RWPE2 (cell line): ENCODE data around the gene FNDC4.

Experiments used
- ATAC-seq: fragments of 200-7000 bp; cut with Tn5 transposase; 3 replicates; pipeline ENCODE4 v1.9.1; 2021; ENCODE audit warnings: low read depth
- DNase-seq: peaks from one replicate; pipeline ENCODE4 v3.0.0-alpha.2; 2020; ENCODE audit warnings: low spot score
- H3K27ac ChIP-seq: fragments of 450-650 bp; 2 replicates; pipeline ENCODE4 v1.5.1; 2017; ENCODE audit warnings: mild to moderate bottlenecking; ENCODE audit not compliant: poor library complexity, severe bottlenecking
- H3K27me3 ChIP-seq: fragments of 250-450 bp; sonication (Bioruptor Pico); 2 replicates; pipeline ENCODE4 v1.5.1; 2021; ENCODE audit warnings: mild to moderate bottlenecking, moderate library complexity; ENCODE audit not compliant: insufficient read depth, poor library complexity, severe bottlenecking
- H3K36me3 ChIP-seq: fragments of 250-450 bp; sonication (Bioruptor Pico); 2 replicates; pipeline ENCODE4 v1.5.1; 2020; ENCODE audit warnings: low read depth, mild to moderate bottlenecking, moderate library complexity
- H3K4me1 ChIP-seq: fragments of 250-450 bp; sonication (Bioruptor Pico); 2 replicates; pipeline ENCODE4 v1.5.1; 2021; ENCODE audit warnings: mild to moderate bottlenecking, moderate library complexity; ENCODE audit not compliant: insufficient read depth, poor library complexity, severe bottlenecking
- H3K4me3 ChIP-seq: fragments of 250-450 bp; sonication (Bioruptor Pico); 2 replicates; pipeline ENCODE4 v1.5.1; 2021; ENCODE audit warnings: mild to moderate bottlenecking, moderate library complexity; ENCODE audit not compliant: severe bottlenecking
- H3K9me3 ChIP-seq: fragments of 250-450 bp; sonication (Bioruptor Pico); 2 replicates; pipeline ENCODE4 v1.5.1; 2021; ENCODE audit warnings: mild to moderate bottlenecking, moderate library complexity; ENCODE audit not compliant: severe bottlenecking
- TF ChIP-seq, protein P1 (sequence below): fragments of 450-650 bp; IDR thresholded peaks from one replicate; pipeline ENCODE4 v1.5.1; 2017; ENCODE audit warnings: mild to moderate bottlenecking, moderate library complexity; ENCODE audit not compliant: poor library complexity, severe bottlenecking

FNDC4 gene

DNA sequence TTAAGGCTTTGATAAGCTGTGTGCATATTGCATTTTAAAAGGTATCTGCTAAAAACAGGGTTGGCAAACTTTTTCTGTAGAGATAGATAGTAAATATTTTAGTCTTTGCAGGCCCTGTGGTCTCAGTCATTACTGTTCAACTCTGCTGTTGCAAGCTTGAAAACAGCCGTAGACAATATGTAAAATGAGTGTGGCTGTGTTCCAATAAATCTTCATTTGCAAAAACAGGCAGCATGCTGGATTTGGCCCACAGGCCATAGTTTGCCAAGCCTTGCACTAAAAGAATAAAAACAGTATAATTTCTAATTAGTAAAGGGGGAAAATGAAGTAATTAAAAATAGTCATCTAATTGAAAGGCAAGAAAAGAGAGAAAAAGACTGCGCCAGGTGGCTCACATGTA is 37.0 kb upstream of the FNDC4 start:
- Histone ChIP-seq H3K36me3 (no peaks in the 10 kb centered on the region), H3K4me1 (peaks cover 9% of the 10 kb centered on the region), H3K27ac (no peak overlapping the region), H3K27me3 (no peaks in the 10 kb centered on the region), H3K9me3 (no peaks in the 10 kb centered on the region), H3K4me3 (no peak overlapping the region)
- ATAC-seq (no peak), DNase-seq (no peak)
- TF ChIP-seq, protein P1, sequence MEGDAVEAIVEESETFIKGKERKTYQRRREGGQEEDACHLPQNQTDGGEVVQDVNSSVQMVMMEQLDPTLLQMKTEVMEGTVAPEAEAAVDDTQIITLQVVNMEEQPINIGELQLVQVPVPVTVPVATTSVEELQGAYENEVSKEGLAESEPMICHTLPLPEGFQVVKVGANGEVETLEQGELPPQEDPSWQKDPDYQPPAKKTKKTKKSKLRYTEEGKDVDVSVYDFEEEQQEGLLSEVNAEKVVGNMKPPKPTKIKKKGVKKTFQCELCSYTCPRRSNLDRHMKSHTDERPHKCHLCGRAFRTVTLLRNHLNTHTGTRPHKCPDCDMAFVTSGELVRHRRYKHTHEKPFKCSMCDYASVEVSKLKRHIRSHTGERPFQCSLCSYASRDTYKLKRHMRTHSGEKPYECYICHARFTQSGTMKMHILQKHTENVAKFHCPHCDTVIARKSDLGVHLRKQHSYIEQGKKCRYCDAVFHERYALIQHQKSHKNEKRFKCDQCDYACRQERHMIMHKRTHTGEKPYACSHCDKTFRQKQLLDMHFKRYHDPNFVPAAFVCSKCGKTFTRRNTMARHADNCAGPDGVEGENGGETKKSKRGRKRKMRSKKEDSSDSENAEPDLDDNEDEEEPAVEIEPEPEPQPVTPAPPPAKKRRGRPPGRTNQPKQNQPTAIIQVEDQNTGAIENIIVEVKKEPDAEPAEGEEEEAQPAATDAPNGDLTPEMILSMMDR: no peak

DNA sequence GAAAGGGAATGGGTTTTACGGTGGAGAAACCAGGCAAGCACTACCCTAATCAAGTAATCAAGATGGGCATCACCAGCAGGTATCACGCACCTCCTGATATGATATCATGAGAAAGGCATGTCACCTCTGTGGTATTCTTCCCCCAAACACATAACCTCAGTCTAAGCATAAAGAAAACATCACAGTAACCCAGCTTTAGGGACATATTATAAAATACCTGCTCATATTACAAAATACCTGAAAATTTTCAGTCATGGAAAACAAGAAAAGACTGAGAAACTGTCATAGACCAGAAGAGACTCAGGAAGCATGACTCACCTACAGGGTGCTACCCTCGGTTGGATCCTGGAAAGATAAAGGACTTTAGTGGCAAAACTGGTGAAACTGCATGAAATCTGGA is 32.2 kb upstream of the FNDC4 start:
- Histone ChIP-seq H3K4me3 (no peak overlapping the region), H3K27ac (peak overlapping the region; percentile 64), H3K9me3 (no peaks in the 10 kb centered on the region), H3K4me1 (peaks cover 11% of the 10 kb centered on the region), H3K36me3 (no peaks in the 10 kb centered on the region), H3K27me3 (no peaks in the 10 kb centered on the region)
- DNase-seq (no peak), ATAC-seq (peak; percentile 89)
- TF ChIP-seq, protein P1: no peak

DNA sequence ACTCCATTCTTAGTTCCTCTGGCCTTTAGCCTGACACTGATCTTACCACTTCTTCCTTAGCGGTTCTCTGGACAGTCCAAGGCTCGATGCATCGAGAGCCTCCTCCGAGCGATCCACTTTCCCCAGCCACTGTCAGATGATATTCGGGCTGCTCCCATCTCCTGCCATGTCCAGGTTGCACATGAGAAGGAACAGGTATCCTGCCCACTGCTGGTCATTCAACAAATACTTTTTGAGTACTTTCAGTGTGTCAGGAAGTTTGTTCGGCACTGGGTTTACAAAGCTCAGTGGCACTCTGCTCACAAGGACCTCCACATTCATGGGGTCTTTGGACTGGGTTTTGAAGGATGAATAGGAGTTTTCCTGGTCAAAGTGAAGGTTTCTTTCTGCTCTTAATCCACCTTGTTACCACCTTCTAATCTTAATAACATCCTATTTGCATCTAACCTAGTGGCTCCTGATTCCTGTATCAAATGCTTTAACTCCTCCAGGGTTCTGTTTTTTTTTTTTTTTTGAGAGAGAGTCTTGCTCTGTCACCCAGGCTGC is 27.5 kb upstream of the FNDC4 start:
- TF ChIP-seq, protein P1: no peak
- DNase-seq: no peak

DNA sequence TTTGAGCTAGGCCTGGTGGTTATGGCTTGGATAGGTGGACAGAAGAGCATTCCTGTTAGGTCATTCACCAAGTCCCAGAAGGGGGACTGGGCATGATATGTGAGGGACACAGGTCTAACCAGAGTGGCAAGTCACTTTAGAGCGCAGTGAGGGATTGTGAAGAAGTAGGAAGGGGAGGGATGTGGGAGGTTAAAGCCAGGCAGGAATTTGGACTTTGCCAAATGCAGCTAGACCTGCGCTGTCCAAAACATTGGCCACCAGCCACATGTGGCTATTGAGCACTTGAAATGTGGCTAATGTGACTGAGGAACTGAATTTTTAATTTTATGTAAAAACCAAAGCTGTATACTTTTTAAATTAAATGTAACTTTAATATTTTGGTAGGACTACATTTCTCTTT is 25.3 kb upstream of the FNDC4 start:
- Histone ChIP-seq H3K36me3 (no peaks in the 10 kb centered on the region), H3K4me3 (no peak overlapping the region), H3K4me1 (no peaks in the 10 kb centered on the region), H3K9me3 (no peaks in the 10 kb centered on the region), H3K27ac (no peak overlapping the region), H3K27me3 (no peaks in the 10 kb centered on the region)
- ATAC-seq (no peak), DNase-seq (no peak)
- TF ChIP-seq, protein P1: no peak

More for the DNA sequence above, 27.5 kb upstream of the FNDC4 start:
- Histone ChIP-seq H3K9me3 (no peaks in the 10 kb centered on the region), H3K27me3 (no peaks in the 10 kb centered on the region), H3K4me3 (no peak overlapping the region), H3K36me3 (no peaks in the 10 kb centered on the region), H3K4me1 (peaks cover 7% of the 10 kb centered on the region), H3K27ac (no peak overlapping the region)
- ATAC-seq: no peak

DNA sequence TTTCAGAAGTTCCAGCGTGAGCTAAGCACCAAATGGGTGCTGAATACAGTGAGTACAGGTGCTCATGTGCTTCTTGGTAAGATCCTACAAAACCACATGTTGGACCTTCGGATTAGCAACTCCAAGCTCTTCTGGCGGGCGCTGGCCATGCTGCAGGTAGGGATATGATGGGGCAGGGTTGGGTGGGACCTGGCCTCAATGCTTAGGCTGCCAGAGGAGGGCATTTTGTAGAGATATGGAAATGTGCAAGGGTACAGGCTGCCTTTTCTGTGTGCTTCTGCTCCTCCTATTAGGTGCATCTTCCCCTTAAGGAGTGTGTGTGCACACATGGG is 23.7 kb upstream of the FNDC4 start:
- TF ChIP-seq, protein P1: no peak
- no peak for ATAC-seq
- H3K27me3 ChIP-seq: no peaks in the 10 kb centered on the region

More for the DNA sequence above, 23.7 kb upstream of the FNDC4 start:
- Histone ChIP-seq H3K9me3 (no peaks in the 10 kb centered on the region), H3K4me1 (no peaks in the 10 kb centered on the region), H3K36me3 (no peaks in the 10 kb centered on the region), H3K4me3 (no peak overlapping the region), H3K27ac (no peak overlapping the region)
- no peak for DNase-seq
